PFSK-1 (cell line): Measurements from ENCODE around the gene HDAC4.

Source experiments
- POLR2AphosphoS5 ChIP-seq: IDR thresholded peaks from 2 replicates; pipeline ENCODE4 v1.6.1; 2012; ENCODE audit warnings: low read depth, mild to moderate bottlenecking, control low read depth, low read length, moderate library complexity
- TAF1 ChIP-seq: IDR thresholded peaks from 2 replicates; pipeline ENCODE4 v1.6.1; 2012; ENCODE audit warnings: low read length, control low read depth, borderline replicate concordance; ENCODE audit not compliant: insufficient read depth
- TF ChIP-seq, protein P1 (sequence below), 2 experiments: IDR thresholded peaks; 2 replicates each; pipeline versions ENCODE4 v1.6.1 to v1.8.0; 2011 to 2012; ENCODE audit warnings: low read depth in 2 of 2, low read length in 2 of 2, control low read depth in 1 of 2, inconsistent platforms in 1 of 2, mild to moderate bottlenecking in 1 of 2, moderate library complexity in 1 of 2; ENCODE audit not compliant: insufficient read depth in 1 of 2

DNA sequence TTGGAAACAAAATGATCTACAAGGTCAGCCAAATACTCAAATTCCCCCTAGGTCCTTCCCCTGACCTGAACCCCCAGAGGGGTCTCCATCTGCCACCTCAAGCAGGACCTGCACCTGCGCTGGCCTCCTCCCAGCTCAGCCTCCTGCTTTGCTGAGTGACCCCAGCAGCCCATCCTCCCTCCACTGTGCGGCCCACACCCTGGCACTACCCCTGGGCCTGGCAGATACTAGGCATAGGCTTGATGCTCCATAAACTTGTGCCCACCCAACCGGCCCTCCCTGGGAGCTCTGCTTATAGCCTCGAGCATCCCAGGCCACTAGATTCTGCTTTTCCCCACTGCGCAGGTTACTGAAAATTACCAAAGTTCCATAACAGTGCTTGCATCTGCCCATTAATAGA lies 156.2 kb downstream of the HDAC4 start:
- TF ChIP-seq, protein P1, sequence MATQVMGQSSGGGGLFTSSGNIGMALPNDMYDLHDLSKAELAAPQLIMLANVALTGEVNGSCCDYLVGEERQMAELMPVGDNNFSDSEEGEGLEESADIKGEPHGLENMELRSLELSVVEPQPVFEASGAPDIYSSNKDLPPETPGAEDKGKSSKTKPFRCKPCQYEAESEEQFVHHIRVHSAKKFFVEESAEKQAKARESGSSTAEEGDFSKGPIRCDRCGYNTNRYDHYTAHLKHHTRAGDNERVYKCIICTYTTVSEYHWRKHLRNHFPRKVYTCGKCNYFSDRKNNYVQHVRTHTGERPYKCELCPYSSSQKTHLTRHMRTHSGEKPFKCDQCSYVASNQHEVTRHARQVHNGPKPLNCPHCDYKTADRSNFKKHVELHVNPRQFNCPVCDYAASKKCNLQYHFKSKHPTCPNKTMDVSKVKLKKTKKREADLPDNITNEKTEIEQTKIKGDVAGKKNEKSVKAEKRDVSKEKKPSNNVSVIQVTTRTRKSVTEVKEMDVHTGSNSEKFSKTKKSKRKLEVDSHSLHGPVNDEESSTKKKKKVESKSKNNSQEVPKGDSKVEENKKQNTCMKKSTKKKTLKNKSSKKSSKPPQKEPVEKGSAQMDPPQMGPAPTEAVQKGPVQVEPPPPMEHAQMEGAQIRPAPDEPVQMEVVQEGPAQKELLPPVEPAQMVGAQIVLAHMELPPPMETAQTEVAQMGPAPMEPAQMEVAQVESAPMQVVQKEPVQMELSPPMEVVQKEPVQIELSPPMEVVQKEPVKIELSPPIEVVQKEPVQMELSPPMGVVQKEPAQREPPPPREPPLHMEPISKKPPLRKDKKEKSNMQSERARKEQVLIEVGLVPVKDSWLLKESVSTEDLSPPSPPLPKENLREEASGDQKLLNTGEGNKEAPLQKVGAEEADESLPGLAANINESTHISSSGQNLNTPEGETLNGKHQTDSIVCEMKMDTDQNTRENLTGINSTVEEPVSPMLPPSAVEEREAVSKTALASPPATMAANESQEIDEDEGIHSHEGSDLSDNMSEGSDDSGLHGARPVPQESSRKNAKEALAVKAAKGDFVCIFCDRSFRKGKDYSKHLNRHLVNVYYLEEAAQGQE (IDR thresholded peaks at IDR 0.05; ENCODE audit: insufficient read depth in 1 of 2, low read depth in 2 of 2, low read length in 2 of 2) = no peak
- TF ChIP-seq POLR2AphosphoS5 (no peak), TAF1 (no peak)
